ENCODE measurements around the gene AMFR.

AMFR gene

GRCh38 chr16:56357241-56357764 is 68.0 kb downstream of the AMFR start:
- WGBS, 2 experiments = 76 to 81% methylated on average over 13 of the region's 13 CpGs
- Histone ChIP-seq H3K4me1 (ENCODE audit: control insufficient read depth, insufficient read depth, low read length) (peaks cover 29% of the 10 kb centered on the region), H3K9me3 (ENCODE audit: control insufficient read depth, low read length) (no peaks in the 10 kb centered on the region), H3K4me3 (ENCODE audit: insufficient read depth, low read depth, low read length) (no peak overlapping the region), H3K27me3 (ENCODE audit: control insufficient read depth, insufficient read depth, low read length, poor library complexity, severe bottlenecking) (no peaks in the 10 kb centered on the region), H3K36me3 (ENCODE audit: control insufficient read depth, insufficient read depth, low read length) (no peaks in the 10 kb centered on the region), H3K27ac (ENCODE audit: insufficient read depth, low read depth, low read length, poor library complexity, severe bottlenecking) (peak overlapping the region; percentile 33)

- WGBS, 2 experiments = 7% methylated on average over 26 to 33 of the region's 33 CpGs
- Histone ChIP-seq H3K4me3 (ENCODE audit: insufficient read depth, low read depth, low read length) (no peak overlapping the region), H3K36me3 (ENCODE audit: control insufficient read depth, insufficient read depth, low read length) (no peaks in the 10 kb centered on the region), H3K27ac (ENCODE audit: insufficient read depth, low read depth, low read length, poor library complexity, severe bottlenecking) (peak overlapping the region; percentile 66), H3K9me3 (ENCODE audit: control insufficient read depth, low read length) (no peaks in the 10 kb centered on the region), H3K27me3 (ENCODE audit: control insufficient read depth, insufficient read depth, low read length, poor library complexity, severe bottlenecking) (no peaks in the 10 kb centered on the region), H3K4me1 (ENCODE audit: control insufficient read depth, insufficient read depth, low read length) (peaks cover 29% of the 10 kb centered on the region)
These were observed 68.8 kb downstream of the AMFR start for GRCh38 chr16:56356276-56357240.

- Histone ChIP-seq H3K27ac (ENCODE audit: insufficient read depth, low read depth, low read length, poor library complexity, severe bottlenecking) (no peak overlapping the region), H3K27me3 (ENCODE audit: control insufficient read depth, insufficient read depth, low read length, poor library complexity, severe bottlenecking) (no peaks in the 10 kb centered on the region), H3K36me3 (ENCODE audit: control insufficient read depth, insufficient read depth, low read length) (no peaks in the 10 kb centered on the region), H3K4me1 (ENCODE audit: control insufficient read depth, insufficient read depth, low read length) (peaks cover 29% of the 10 kb centered on the region), H3K9me3 (ENCODE audit: control insufficient read depth, low read length) (no peaks in the 10 kb centered on the region), H3K4me3 (ENCODE audit: insufficient read depth, low read depth, low read length) (no peak overlapping the region)
- WGBS, 2 experiments = 73 to 75% methylated on average over 14 of the region's 14 CpGs
These were observed 69.5 kb downstream of the AMFR start for GRCh38 chr16:56355786-56356275.

GRCh38 chr16:56355221-56355620 is 70.1 kb downstream of the AMFR start:
- peaks cover 29% of the 10 kb centered on the region for H3K4me1 ChIP-seq (ENCODE audit: control insufficient read depth, insufficient read depth, low read length)
- H3K27ac ChIP-seq (ENCODE audit: insufficient read depth, low read depth, low read length, poor library complexity, severe bottlenecking) = no peak overlapping the region
- no peaks in the 10 kb centered on the region for H3K9me3 ChIP-seq (ENCODE audit: control insufficient read depth, low read length)
- no peak overlapping the region for H3K4me3 ChIP-seq (ENCODE audit: insufficient read depth, low read depth, low read length)
- no peaks in the 10 kb centered on the region for H3K27me3 ChIP-seq (ENCODE audit: control insufficient read depth, insufficient read depth, low read length, poor library complexity, severe bottlenecking)
- H3K36me3 ChIP-seq (ENCODE audit: control insufficient read depth, insufficient read depth, low read length) = no peaks in the 10 kb centered on the region
- 93 to 95% methylated on average over 9 of the region's 9 CpGs for WGBS, 2 experiments

- Histone ChIP-seq H3K4me1 (ENCODE audit: control insufficient read depth, insufficient read depth, low read length) (peaks cover 29% of the 10 kb centered on the region), H3K27me3 (ENCODE audit: control insufficient read depth, insufficient read depth, low read length, poor library complexity, severe bottlenecking) (no peaks in the 10 kb centered on the region), H3K9me3 (ENCODE audit: control insufficient read depth, low read length) (no peaks in the 10 kb centered on the region), H3K27ac (ENCODE audit: insufficient read depth, low read depth, low read length, poor library complexity, severe bottlenecking) (no peak overlapping the region), H3K4me3 (ENCODE audit: insufficient read depth, low read depth, low read length) (no peak overlapping the region), H3K36me3 (ENCODE audit: control insufficient read depth, insufficient read depth, low read length) (no peaks in the 10 kb centered on the region)
- 93 to 94% methylated on average over 17 of the region's 17 CpGs for WGBS, 2 experiments
These were observed 70.6 kb downstream of the AMFR start for GRCh38 chr16:56354746-56355145.

GRCh38 chr16:56354016-56354415 is 71.3 kb downstream of the AMFR start:
- Histone ChIP-seq H3K36me3 (ENCODE audit: control insufficient read depth, insufficient read depth, low read length) (no peaks in the 10 kb centered on the region), H3K4me1 (ENCODE audit: control insufficient read depth, insufficient read depth, low read length) (peaks cover 29% of the 10 kb centered on the region), H3K4me3 (ENCODE audit: insufficient read depth, low read depth, low read length) (no peak overlapping the region), H3K9me3 (ENCODE audit: control insufficient read depth, low read length) (no peaks in the 10 kb centered on the region), H3K27ac (ENCODE audit: insufficient read depth, low read depth, low read length, poor library complexity, severe bottlenecking) (no peak overlapping the region), H3K27me3 (ENCODE audit: control insufficient read depth, insufficient read depth, low read length, poor library complexity, severe bottlenecking) (no peaks in the 10 kb centered on the region)
- 94 to 97% methylated on average over 7 of the region's 7 CpGs for WGBS, 2 experiments

GRCh38 chr16:56353054-56353921 is 72.1 kb downstream of the AMFR start:
- WGBS, 2 experiments = 92 to 93% methylated on average over 15 of the region's 15 CpGs

GRCh38 chr16:56352351-56353053 is 72.8 kb downstream of the AMFR start:
- Histone ChIP-seq H3K36me3 (ENCODE audit: control insufficient read depth, insufficient read depth, low read length) (no peaks in the 10 kb centered on the region), H3K27ac (ENCODE audit: insufficient read depth, low read depth, low read length, poor library complexity, severe bottlenecking) (no peak overlapping the region), H3K27me3 (ENCODE audit: control insufficient read depth, insufficient read depth, low read length, poor library complexity, severe bottlenecking) (no peaks in the 10 kb centered on the region), H3K4me3 (ENCODE audit: insufficient read depth, low read depth, low read length) (no peak overlapping the region), H3K9me3 (ENCODE audit: control insufficient read depth, low read length) (no peaks in the 10 kb centered on the region), H3K4me1 (ENCODE audit: control insufficient read depth, insufficient read depth, low read length) (peaks cover 15% of the 10 kb centered on the region)
- 90 to 92% methylated on average over 7 of the region's 7 CpGs for WGBS, 2 experiments

More at GRCh38 chr16:56353054-56353921, 72.1 kb downstream of the AMFR start:
- Histone ChIP-seq H3K4me1 (ENCODE audit: control insufficient read depth, insufficient read depth, low read length) (peaks cover 21% of the 10 kb centered on the region), H3K27me3 (ENCODE audit: control insufficient read depth, insufficient read depth, low read length, poor library complexity, severe bottlenecking) (no peaks in the 10 kb centered on the region), H3K9me3 (ENCODE audit: control insufficient read depth, low read length) (no peaks in the 10 kb centered on the region), H3K36me3 (ENCODE audit: control insufficient read depth, insufficient read depth, low read length) (no peaks in the 10 kb centered on the region), H3K4me3 (ENCODE audit: insufficient read depth, low read depth, low read length) (no peak overlapping the region), H3K27ac (ENCODE audit: insufficient read depth, low read depth, low read length, poor library complexity, severe bottlenecking) (no peak overlapping the region)

- Histone ChIP-seq H3K9me3 (ENCODE audit: control insufficient read depth, low read length) (no peaks in the 10 kb centered on the region), H3K27ac (ENCODE audit: insufficient read depth, low read depth, low read length, poor library complexity, severe bottlenecking) (no peak overlapping the region), H3K4me1 (ENCODE audit: control insufficient read depth, insufficient read depth, low read length) (peaks cover 5% of the 10 kb centered on the region), H3K27me3 (ENCODE audit: control insufficient read depth, insufficient read depth, low read length, poor library complexity, severe bottlenecking) (no peaks in the 10 kb centered on the region), H3K36me3 (ENCODE audit: control insufficient read depth, insufficient read depth, low read length) (no peaks in the 10 kb centered on the region), H3K4me3 (ENCODE audit: insufficient read depth, low read depth, low read length) (no peak overlapping the region)
- WGBS, 2 experiments = 94% methylated on average over 6 of the region's 6 CpGs
These were observed 73.9 kb downstream of the AMFR start for GRCh38 chr16:56351481-56351880.

Data from ectodermal cell (in vitro differentiated cells).